HG03571 (cell line): ENCODE measurements around the gene LRRC14B.
"Not testable (repeated sequence)": the region's sequence is repeated elsewhere in the genome, so short reads cannot be mapped to it uniquely, and the experiment has no call there.

Experiments
- ATAC-seq: cut with Tn5 transposase; IDR thresholded peaks from one replicate; pipeline ENCODE4 v1.9.1; 2021; ENCODE audit not compliant: unreplicated experiment

LRRC14B gene

DNA sequence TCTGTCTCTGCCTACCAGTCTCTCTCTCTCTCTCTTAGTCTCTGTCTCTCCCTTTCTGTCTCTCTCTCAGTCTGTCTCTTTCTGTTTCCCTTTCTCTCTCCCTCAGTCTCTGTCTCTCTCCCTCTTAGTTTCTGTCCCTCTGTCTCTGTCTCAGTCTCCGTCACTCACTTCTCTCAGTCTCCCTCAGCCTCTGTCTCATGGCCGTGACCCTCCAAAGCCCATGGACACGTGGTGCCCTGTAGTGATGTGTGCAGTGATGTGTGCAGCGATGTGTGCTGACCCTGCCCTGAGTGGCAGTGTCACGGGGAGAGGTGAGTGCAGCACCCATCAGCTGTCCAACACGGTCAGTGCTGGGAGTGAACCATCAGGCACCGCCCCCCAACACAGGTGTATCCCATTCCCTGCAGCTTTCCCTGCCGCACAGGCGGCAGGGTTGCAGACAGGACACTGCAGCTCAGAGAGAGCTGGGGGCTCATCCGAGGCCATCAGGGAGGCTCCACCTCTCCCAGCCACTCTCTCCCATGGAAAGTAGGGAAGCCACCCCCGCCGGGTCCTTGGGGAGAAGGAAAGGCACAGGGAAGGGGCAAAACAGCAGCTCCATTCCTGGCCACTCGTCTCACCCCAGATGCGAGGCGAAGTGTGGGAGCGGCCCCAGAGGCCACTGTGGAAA lies 794 bp upstream of the LRRC14B start:
- no peak for ATAC-seq

DNA sequence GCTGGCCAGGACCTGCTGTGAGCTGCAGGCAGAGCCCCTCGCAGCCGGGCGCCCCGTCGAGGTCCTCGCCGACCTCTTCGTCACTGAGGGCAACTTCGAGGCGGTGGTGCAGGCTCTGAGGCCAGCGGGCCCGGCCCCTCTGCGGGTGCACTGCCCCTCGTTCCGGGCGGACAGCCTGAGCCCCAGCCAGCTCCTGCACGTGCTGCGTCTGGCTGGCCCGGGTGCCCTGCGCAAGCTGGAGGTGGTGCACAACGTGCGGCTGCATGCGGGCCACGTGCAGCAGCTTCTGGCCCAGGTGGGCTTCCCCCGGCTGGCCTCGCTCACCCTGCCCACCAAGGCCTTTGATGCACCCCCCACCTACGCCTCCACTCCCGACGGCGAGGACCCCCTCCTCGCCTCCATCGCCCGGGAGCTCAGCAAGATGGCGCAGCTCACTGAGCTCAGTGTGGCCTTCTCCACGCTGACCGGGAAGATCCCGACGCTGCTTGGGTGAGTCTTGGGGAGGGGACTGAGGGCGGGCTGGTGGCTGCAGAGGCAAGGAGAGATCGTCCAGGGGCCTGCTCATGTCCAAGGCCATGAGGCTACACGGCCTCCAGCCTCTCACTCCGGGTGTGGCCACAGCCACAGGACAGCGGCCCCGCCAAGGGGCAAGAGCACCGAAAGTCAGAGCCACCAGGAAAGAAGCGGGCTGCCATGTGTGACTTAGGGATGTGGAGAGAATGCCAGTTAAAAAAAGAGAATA lies 825 bp downstream of the LRRC14B start:
- no peak for ATAC-seq

DNA sequence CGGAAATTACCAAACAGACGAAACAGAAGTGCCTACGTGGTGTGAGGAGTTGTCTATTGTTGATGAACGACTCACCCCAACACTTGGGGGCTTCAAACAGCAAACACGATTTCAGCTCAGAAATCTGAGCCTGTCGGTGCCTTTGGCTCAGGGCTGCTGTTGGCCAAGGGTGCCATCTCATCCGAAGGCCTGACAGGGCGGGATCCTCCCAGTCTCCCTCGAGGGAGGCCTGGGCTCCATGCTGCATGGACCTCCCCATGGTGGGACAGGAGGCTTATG lies 1.3 kb downstream of the LRRC14B start:
- ATAC-seq: no peak

DNA sequence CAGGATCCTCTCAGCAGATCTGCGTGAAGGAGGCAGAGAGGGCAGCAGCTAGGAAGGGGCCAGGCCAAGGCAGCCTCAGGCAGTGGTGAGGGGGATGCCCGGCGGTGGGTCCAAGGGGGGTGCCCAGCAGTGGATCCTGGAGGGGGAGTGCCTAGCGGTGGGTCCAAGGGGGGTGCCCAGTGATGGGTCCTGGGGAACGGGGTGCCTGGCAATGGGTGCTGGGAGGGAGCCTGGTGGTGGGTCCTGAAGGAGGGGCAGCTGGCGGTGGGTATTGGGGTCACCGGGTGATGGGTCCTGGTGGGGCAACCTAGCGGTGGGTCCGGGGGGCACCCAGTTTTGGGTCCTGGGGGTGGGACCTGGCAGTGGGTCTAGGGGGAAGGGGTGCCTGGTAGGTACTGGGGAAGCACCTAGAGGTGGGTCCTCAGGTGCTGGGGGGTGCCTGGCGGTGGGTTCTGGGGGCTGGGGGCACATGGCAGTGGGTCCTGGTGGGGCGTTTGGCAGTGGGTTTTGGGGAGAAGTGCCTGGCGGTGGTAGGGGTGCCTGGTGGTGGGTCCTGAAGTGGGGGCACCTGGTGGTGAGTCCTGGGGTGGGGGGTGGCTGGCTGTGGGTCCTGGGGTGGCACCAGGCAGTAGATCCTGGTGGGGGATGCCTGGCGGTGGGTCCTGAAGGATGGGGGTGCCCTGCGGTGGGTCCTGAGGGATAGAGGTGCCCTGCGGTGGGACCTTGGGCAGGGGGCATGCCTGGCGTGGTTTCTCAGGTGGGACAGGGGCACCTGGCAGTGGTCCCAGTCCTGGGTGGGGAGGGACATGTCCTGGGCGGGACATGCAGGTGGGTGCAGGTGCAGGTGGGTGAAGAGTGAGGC lies 1.9 kb downstream of the LRRC14B start:
- no peak for ATAC-seq

DNA sequence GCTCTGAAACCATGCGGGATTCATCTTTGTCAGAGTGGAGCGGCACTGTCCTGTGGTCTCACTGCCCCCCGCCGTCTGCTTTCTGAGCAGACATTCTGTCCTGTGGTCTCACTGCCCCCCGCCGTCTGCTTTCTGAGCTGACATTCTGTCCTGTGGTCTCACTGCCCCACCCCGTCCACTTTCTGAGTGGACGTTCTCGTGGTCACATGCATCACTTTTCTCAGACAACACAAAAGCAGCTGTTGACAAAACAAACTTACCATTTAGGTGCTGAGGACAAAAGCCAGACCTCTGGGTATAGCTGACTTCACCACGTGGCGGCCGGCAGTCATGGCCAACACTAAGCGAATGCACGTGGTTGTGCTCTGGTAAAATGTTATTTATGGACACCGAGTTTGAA lies 2.8 kb downstream of the LRRC14B start:
- no peak for ATAC-seq

DNA sequence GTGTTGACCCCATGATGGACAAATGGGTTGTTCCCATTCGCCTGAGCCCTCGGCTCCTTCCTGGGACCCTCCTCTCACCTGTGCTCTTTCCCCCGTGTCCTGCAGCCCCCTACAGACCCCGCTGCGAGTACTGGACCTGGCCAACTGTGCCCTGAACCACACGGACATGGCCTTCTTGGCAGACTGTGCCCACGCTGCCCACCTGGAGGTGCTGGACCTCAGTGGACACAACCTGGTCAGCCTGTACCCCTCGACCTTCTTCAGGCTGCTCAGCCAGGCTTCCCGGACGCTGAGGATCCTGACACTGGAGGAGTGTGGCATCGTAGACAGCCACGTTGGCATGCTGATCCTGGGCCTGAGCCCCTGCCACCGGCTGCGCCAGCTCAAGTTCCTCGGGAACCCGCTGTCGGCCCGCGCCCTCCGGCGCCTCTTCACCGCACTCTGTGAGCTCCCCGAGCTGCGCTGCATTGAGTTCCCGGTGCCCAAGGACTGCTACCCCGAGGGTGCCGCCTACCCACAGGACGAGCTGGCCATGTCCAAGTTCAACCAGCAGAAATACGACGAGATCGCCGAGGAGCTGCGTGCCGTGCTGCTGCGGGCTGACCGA lies 3.4 kb downstream of the LRRC14B start:
- no peak for ATAC-seq

DNA sequence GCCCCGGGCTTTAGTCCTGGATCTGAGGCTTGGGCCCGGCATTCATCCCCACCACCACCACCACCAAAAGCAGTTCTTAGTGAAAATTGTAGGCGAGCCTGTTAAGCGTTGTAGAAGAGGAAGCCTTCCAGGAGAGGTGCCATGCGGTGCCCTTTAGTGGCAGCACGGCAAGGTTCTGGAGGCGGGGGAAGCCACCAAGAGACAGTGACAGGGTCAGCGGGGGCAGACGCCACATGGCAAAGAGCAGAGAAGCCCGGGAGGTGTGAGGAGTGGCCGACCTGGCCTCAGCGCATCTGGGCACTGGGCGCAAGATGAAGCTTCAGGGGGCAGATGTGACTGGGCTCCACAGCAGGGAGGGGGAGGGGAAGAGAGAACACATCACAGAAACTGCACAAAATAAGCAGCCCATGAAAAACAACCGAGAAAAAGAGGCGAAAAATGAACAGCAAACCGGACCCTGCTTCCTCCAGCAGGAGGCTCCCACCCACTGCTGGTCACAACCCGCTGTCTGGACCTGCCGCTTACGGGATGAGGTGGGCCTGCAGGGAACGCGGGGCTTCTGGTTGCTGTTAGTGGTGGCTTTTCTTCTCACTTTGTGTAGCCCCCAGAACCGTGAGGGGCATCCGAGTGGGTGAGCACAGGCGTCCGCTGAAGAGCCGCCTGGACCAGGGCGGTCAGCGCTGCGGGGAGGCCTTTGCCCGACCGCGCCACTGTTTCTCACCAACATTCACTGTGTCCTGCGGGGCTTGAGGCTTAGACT lies 4.3 kb downstream of the LRRC14B start:
- ATAC-seq: no peak

DNA sequence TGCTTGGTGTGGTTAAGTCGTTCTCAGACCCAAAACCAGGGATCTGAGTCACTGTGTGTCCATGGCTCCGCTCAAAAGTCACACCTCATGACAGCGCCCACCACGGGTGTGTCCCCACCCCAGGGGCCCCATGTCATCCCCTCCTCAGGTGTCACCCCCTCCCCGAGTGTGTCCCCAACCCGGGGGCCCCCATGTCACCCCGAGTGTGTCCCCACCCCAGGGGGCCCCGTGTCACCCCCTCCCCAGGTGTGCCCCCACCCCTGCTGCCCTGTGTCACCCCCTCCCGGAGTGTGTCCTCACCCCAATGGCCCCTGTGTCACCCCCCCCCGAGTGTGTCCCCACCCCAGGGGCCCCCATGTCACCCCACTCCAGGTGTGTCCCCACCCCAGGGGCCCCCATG lies 5.1 kb downstream of the LRRC14B start:
- no peak for ATAC-seq

DNA sequence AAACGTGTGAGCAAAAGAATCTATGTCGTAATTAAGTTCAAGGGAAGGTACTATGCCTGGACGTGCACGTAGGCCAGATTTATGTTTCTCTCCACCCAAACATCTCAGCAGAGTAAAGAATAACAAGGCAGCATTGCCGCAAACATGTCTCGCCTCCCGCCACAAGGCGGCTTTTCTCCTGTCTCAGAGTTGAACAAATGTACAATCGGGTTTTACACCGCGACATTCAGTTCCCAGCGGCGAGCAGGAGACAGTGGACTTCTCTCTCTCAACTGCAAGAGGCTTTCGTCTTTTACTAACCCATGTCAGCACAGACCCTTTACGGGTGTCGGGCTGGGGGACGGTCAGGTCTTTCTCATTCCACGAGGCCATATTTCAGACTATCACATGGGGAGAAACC lies 5.7 kb downstream of the LRRC14B start:
- not testable (repeated sequence) for ATAC-seq

DNA sequence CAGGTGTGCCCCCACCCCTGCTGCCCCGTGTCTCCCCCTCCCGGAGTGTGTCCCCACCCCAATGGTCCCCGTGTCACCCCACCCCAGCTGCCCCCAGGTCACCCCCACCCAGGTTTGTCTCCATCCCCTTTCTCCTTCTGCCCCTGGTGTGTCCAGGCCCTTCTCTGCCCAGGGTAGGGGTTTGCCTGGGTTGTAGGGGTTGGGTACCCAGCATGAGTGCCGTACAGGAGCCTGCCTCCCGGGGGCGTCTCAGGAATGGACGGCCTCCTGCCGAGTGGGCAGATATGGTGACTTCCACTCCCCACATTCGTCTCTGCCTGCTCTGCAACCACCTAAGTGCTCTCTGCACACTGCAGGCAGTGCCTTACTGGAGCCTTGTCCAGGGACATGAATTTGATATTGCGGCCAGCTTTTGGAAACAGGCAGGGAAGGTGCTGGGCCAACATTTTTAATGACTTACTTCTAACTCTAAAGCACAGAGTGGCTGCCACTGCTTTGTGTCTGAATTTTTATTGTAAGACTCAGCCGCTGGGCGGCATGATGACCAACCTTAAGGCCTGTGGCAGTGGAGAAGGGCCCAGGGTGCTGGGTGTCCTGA lies 6.7 kb downstream of the LRRC14B start:
- ATAC-seq: no peak

DNA sequence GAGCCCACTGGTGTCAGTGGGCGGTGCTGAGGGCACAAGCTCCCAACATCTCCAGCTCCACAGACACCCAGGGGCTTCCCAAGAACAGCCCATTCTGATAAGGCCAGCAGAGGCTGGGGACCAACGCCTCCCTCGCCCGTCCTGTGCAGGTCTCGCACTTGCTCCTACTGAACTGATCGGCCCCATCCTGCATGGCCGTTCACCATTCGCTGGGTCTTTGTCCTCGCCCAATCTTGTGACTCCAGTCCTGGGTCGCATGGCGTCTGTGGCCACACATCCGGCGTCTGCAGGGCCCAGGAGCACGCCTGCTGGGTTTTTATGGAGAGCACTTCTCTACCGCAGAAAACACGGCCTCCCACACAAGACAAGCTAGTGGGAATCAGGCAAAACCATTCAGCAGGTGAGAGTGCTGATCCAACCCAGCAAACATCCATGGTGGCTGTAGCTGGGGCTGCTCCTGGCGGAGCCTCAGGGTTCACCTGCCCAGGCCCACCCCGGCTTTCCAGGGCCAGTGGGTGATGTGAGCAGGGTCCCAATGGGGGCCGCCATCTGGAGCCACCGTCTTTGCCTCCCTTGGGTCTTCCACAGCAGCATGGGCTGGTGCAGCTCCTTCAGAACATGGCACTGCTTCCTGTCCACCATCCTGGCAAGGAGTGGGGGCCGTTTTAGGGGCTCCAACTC lies 7.4 kb downstream of the LRRC14B start:
- no peak for ATAC-seq

DNA sequence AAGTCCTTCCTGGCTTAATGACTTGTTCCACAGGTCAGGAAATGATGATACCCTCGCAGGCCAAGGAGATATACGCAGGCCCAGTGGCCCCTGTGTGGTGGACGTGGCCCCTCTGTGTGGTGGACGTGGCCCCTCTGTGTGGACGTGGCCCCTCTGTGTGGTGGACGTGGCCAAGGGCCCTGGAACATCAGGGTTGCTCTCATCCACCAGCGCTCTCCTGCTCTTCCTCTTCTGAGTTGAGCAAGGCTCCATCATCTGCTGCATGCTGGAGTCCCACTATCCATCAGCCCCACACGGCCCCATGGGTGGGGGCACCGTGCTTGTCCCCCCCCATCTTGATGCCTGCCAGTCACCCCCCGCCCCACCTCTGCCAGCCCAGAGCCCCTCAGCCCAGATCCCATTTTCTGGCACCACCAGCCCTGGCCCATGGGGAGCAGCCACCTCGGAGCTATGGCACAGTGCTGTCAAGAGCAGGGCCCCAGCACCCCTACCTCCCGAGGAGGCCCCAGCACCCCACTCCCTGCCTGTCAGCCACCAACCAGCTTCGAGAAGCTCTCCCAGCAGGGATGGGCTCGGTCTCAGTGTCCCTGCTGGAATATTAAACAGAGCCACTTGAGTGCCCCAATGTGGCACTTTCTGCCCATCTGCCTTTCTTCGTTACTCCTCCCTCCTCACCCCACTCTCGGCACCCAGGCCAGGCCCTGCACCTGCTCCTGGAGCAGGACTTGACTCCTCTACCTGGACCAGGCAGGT lies 8.1 kb downstream of the LRRC14B start:
- ATAC-seq: no peak

DNA sequence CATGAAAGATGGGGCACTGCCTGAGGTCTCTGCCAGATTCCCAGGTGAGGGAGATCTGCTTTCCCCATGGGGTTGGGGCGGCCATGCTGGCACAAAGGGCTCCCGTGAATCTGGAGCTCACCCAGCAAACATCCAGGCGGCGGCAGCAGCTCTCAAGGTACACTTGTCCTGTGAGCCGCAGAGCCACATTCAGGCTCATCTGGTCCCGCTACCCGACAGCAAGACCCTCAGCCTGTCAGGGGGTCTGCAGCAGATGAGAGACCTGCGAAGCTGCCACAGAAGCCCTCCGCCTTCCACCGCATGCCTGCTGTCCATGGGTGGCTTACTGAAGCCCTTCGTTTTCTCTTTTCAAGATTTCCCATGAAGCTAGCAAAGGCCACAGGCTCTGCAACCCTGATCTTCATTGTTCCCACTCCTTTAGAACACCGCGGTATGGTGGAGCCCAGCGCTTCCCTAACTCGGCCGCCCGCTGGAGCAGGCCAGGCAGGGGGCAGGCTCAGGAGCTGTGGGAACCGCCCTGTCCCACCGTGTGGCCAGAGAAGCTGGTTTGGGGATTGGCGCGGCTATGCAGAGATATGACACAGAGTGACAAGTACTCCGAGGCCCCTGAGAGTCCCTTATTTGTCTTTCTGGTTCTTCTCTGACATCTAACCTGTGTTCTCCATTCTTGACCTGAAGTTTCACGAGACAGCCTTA lies 8.8 kb downstream of the LRRC14B start:
- no peak for ATAC-seq

DNA sequence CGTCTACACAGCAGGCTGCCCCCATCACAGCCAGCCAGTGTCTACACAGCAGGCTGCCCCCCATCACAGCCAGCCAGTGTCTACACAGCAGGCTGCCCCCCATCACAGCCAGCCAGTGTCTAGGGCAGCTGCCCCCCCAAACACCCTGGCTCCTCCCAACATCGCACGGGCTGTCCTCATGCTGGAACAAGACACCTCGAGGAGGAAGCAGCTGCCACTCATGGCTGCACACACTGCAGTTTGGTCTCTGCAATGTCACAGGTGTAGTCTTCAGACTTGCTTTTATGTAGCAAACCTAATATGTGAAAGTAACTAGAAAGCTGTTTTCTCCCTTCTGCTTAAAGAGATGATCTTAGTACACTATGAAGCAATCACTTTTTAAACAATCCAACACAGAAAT lies 9.7 kb downstream of the LRRC14B start:
- no peak for ATAC-seq

DNA sequence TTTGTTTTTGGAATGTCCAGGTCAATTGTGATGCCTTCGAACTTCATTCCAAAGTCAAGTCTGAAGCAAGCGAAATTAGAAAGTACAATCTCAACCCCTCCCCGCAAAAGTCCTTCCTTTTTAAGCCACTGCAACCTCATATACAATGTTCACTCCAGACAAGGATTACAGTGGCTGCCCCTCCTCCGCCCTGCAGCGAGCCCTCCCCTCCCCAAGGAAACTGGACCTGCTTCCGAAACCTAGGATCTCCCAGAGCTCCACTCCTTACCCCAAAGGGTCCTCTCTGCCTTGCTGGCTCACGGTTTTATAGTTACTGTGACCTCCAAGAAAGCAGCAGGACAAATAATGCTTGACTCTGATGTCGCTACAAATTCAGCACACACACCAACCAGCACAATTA lies 10.4 kb downstream of the LRRC14B start:
- ATAC-seq: no peak

DNA sequence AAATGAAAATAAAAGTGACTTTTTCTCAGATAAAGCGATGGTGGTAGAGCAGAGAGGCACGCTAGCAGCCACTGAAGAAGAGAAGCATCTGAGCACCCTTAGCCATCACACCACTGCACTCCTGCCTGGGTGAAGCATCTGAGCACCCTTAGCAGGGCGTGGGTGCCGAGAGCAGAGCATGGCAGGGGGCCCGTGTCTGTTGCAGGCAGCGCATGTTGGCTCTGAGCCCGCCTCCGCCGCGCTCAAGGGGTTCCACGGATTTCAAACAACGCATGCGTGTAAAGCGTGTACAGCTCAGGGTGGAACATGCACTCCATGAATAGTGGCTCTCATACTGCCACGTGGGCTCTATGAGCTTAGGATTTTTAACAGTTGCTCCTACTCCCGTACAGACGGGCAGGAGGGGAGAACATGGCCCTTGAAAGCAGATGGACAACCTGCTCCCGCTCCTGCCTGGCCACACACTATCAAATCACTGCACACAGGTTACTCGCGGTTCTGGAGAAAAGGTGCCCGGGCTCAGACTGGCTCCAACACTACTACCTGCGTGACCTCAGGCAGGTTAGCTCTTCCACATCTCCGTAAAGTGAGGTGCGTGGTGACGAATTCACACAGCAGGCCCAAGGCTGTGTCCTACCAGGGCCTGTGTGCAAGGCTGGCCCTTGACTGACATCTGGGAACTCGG lies 12.1 kb downstream of the LRRC14B start:
- ATAC-seq: no peak

DNA sequence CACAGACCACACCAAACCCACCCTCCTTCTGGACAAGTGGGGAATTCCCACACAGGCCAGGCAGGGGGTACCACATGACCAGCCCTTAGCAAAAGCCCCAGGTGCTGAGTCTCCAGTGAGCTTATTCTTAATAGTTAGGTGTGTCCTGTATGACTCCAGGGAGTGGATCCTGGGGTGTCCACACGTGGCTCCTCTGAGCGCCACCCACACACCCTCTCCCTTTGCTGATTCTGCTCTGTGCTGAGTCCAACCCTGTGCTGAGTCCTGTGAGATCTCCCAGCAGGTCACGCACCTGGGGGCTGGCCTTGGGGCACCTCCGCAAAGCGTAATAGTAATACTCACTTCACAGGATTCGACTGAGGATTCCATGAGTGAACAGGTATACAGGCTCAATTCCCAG lies 12.7 kb downstream of the LRRC14B start:
- no peak for ATAC-seq

DNA sequence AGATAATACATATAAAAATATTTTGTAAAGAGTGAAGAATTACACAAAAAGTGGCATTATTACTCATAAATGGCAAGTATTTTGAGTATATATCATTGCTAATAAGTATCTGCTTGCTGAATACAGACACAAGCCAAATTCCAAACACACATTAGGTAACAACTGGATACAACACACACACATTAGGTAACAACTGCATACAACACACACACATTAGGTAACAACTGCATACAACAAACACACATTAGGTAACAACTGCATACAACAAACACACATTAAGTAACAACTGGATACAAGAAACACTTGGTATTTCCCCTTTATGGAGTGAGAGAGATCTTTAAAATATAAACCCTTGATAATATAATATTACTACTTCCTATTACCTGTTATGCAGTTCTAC lies 13.2 kb downstream of the LRRC14B start:
- ATAC-seq: no peak
